NCI-H1436 (cell line): ENCODE measurements around the gene HS3ST5.
"Not testable (repeated sequence)": the region's sequence is repeated elsewhere in the genome, so short reads cannot be mapped to it uniquely, and the experiment has no call there.

ENCODE experiments used
- DNase-seq: peaks from one replicate; lab custom pipeline; 2025; lab: John Stamatoyannopoulos, UW

Gene HS3ST5

DNA sequence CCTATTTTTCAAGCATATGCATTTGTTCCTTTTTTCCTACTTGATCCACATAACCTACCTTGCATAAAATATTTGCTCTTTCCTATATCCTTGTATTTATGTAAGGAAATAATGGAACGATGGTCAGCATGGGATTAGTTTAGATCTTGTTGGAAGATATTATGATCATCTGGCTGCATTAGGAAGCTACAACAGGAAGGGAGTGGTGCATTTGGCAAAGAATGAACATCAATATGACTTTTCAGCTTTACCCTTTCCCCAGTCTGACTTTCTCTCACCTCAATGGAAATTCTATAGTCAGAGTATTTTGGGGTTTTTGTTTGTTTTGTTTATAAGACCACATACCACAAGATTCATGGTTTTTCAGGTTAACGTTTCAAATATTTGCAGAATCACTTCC is 66.0 kb downstream of the HS3ST5 start:
- no peak for DNase-seq

DNA sequence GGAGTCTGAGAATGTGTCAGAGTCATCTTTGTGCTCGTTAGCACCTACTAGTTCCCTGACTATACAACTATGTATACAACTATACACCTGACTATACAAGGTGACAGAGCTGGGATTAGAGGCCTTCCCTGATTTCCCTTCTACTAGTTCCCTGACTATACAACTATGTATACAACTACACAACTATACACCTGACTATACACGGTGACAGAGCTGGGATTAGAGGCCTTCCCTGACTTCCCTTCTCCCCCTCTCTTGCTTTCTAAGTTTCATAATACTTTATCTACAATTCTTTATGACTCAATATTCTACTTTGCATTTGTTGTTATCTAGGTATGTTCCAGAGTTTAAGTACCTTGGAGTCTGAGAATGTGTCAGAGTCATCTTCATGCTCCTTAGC is 68.0 kb downstream of the HS3ST5 start:
- DNase-seq = no peak

DNA sequence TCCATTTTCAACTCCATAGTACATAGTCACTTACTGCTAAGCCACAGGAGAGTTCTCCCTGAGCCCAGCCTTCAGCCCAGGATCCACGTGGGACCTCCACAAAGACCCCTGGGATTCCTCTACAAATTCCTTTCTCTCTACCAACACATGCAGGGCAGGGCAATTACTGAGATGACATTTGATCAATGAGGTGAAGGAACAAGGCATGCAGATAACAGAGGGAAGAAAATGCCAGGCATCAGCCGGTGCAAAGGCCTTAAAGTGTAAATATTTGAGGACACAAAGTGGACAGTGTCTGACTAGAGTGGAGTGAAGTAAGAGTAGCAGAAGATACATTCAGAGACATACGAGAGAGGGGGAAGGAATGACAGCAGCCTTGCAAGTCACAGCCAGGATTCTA is 70.2 kb downstream of the HS3ST5 start:
- DNase-seq = no peak

DNA sequence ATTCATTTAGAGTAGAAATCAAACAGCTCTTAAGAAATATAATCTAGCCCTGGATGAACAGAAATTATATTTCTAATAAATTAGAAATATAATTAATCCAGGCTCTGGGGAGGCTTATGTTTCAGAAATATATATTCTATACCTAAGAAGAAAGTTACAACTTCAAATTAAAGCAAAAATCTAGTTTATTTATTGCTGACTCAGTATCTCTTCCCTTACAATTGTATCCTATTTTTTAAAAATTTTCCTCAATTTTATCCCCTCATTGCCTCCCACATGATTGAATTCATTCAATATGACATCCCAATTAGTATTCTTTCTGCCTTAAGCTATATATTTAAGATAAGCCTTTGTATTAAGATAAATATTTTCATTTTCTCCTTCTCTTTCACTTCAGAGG is 71.4 kb downstream of the HS3ST5 start:
- no peak for DNase-seq

DNA sequence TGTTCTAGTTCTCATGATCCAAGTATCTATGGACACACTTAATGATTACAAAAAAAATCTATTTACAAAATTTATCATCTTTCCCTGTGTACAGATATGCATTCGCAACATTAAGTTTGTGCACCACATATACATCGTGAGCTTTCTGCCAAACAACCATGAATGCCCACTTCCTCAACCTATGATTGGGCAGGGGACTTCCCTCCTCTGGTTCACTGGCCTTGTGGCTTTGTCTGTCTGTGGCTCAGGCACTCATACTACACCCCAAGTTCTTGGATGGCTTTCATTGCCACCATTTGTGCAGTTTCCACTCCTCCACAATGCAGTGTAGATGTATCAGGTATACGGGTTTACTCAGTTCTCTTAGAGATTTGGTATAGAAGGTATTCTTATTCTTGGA is 74.9 kb downstream of the HS3ST5 start:
- no peak for DNase-seq

DNA sequence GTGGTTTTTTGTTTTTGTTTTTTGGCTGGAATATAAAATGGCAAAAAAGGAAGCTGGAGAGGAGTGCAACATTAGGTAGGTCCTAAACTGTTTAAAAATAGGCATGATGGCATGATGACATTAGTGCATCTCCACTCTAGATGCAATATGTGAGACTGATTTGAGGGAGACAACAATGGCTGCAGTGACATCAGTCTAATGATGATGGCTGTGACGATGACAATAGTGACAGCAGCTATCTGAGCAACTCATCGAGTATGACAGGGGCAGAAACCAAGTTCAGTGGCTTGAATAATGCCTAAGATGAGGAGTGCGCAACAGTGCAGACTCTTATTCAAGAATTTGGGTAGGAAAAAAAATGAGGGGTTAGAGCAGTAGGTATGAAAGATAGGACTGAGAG is 82.0 kb downstream of the HS3ST5 start:
- no peak for DNase-seq

DNA sequence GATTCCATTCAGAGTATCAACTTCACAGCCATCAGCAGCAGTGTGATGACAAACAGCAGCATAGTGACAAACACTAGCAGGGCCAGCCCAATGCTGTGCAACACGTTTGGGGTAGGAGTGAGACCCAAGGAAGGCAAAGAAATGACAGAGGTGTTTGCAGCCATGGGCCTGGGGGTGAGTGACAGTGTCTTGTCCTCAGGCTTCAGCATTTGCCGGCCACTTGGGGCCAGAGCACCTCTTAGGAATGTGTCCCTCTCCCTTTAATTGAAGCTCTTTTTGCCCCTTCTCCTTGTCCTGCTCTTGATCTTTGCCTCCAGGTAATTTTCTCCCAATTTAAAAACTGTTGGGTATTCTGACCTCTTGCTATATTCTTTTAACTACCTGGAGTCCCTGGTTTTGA is 84.4 kb downstream of the HS3ST5 start:
- no peak for DNase-seq

DNA sequence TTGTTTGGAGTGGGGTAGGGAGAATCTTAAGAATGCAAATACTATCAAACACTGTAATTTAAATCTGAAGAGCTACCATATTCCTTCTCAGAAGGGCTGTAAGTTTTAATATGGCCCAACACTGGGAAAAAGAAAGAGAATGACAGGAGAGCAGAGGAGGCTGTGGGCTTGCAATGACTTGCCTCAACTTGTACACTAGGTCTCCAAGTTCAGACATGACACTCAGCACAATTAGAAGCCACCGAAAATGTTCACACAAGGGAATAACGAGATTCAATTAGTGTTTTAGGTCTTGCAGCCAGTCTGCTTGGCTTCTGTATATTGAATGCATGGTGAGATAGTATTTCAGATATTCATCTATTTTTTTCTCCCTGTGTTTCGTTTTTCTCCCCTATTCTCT is 89.4 kb downstream of the HS3ST5 start:
- no peak for DNase-seq

DNA sequence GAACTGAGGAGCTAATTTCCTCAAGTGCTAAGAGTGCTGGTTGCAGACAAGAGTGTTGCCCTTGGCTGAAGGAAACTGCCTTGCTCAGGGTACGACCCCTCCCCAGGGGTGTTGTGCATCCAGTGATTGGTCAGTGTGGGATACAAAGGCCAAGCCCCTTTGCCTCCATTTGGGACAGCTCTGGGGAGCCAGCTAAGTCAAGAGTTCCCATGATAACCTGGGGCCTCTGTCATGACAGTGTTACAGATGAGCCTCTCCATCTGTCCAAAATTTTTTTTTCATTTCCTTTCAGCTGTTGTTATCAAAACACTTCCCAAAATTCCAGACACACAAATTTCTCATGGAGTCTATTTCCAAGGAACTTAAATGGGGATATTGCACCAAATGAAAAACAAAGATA is 93.3 kb downstream of the HS3ST5 start:
- no peak for DNase-seq

DNA sequence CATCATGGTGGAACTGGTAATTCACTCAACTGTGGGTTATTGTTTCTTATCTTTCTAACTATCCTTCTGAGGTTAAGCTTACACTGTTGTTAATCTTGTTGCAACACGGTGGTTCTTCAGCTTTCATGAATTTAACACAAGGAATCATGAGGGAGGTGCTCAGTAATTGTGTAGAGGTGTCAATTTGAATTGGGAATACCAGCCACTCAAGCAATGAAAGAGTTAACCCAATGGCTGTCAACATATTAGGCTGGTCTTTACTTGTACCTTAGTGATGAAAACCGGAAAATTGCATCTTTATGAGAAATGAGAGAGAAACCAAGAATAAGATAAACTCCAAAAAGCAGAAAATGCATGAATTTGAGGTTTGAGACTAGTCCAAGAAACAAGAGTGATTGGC is 95.7 kb downstream of the HS3ST5 start:
- no peak for DNase-seq

DNA sequence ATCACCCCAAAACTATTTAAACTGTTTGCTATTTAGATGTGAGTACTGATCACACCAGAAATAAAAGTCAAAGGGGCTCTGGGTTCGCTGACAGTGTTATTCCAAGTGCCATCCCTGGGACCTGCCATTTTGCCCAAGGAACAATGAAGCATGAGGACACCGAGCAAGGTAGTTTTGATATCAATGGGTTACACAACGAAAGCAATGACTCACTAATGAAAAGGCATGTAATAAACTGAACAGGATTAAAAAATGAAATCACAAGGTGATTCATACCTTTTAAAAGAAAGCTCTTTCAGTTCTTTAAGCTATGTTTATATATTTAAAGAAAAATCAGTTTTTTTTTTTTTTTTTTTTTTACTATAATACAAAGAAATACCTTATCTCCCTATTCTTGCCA is 102.0 kb downstream of the HS3ST5 start:
- DNase-seq = no peak

DNA sequence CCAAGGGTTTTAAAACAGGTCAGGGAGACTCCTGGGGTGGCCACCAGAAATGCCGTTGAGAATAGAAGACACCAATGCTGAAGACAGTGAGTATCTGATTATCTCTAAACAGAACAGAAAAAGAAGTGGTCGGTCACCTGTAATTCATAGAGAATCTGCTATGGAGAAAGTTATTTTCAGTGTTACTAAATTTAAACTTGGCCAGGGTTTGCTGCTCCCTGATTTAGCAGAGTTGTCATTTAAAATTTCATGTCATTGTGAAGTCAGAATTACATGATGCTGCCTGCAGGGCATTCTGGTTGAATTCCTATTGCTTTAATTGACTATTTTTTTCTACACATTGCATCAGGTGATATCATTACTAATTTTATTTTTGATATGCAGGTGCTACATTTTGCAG is 114.1 kb downstream of the HS3ST5 start:
- no peak for DNase-seq

DNA sequence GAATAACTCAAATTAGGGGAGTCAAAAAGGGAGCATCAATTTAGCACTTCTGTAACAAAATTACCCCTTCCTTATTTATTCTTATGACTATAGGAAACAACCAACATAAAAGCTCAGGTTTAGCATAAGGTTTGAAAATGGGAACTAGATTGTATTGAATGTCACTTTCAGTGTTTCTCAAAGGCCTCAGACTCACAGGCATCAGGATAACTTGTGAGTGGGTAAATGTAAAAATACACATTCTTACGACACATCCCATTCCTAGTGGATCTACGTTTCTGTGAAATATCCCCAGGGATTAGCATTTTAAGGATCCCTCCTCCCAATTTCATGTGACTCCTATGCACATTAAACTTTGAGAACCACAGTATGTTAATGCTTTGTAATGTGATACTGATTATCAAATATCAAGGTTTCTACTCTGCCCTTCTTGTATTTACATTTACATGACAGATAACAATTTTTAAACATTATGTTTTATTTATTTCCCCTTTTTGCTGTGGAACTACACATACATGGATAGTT is 114.8 kb downstream of the HS3ST5 start:
- DNase-seq = no peak

DNA sequence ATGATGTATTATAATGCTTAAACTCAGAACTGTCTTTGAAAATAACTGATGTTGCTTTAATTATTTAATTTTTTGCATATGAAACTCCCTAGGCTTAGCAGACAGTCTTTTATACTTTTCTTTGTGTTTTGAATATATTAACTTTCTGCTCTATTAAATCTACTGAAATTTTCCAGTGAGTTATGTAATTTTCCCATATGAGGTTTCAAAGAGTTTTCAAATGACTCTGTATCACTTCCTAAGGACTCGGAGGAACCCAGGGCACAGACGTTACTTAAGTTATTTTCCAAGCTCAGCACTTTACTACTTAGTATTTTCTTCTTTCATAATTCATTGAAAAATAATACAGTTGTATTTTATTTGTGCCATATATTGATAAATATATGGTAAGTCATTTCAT is 122.6 kb downstream of the HS3ST5 start:
- no peak for DNase-seq

DNA sequence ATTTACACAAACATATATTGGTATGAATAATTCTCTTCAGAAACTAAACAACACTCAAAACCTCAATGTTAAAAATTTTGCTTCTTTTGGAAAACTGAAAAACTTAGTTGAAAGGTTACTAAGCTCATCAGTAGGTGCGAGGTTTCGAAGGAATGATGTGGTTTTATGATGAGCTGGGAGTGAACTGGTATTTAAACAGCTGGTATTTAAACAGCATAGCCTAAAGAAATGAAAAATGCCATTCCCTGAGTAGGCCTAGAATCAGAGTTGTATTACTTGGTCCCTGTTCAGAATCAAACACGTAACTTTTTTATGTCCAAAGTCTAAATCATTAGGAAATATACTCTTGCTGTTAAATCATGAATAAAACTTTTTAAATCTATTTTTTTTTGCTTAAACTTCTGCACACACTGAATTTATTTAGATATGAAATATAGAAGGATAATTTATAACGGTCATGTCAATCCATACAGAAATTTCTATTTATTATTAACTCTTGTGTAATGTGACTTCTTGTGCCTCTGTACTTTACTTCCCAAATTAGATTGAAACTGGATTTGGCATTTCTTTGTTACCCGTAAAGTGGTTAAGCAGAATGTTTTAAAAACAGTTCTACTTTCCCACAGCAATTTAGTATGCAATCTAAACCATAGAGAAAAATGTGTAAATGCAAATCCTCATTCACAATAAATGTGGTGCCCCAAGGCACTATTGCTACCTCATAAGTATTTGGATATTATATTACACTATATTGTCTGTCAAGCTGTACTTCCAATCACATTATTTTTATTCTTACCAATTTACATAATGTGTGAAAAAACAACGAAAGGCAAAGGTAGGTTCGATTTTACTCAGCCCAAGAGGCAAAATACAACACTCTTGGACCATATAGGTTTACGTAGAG is 124.1 kb downstream of the HS3ST5 start:
- no peak for DNase-seq

DNA sequence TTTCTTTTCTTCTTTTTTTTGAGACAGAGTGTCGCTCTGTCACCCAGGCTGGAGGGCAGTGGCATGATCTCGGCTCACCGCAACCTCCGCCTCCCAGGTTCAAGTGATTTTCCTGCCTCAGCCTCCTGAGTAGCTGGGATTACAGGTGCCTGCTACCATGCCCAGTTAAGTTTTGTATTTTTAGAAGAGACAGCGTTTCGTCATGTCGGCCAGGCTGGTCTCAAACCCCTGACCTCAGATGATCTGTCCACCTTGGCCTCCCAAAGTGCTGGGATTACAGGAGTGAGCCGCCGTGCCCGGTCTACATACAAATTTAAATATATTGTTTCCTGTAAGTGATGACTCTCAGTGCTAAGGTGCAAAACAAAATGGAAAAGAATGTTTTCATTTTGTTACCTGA is 124.8 kb downstream of the HS3ST5 start:
- not testable (repeated sequence) for DNase-seq

DNA sequence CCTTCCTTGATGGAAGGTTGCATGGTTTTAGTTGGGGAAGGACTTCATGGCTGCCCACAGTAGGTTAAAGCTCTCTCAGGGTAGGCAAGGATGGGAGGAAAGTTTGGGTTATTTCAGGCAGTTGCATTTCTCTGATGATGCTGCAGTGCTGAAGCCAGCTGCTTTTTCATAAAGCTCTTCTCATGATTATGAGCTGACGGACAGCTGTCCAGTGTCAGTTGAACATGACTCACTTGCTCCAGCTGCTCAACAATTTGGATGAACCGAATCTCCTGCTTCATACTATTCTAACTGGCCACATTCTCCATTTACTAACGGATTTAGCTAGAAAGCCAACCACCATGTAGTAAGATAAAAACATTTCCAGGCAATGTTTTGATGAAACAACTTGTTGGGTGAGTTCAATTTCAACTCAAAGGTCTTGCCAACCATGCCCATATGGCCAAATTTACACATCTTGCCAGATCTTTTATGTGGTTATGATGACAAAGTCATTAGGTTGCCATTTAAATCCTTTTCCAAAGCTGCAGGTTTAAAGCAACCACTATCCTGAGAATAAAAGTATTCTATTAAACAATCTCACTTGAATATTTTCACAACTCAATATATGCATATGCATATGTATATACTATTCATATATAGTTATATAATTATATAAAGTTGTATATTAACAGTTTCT is 125.9 kb downstream of the HS3ST5 start:
- DNase-seq = no peak

DNA sequence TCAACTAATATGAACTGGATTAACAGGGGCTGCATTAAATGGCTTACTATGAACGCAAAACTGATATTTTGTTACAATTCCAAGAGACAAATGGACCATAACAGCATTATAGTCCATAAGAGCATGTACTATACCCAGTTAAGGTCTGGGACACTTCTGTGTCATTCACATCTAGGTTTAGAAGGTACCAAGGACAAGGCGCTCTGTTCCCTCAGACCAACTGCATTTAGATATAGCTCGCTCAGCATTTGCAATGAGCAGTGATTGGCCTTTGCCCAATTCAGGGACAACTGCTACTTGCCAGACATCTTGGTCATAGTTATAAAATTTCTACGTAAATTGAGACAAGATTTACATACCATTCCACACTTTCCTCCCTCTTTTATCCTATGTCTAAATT is 132.4 kb downstream of the HS3ST5 start:
- DNase-seq = no peak

DNA sequence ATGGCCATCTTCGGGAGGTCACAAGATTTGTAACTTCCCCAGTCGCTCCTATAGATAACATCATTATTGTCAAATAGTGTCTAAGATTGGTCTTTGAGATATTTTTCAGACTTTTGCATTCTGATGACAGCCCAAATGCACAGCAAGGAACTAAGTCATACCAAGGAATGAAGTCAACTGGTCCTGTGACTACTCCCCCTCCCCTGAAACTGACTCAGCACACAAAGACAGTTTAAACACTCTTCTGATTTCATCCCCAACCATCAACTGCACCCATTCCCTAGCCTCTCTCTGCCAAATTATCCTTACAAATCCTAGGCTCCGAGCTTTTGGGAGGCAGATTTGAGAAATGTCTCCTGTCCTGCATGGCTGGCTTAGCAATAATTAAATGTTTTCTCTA is 139.4 kb downstream of the HS3ST5 start:
- DNase-seq = no peak

DNA sequence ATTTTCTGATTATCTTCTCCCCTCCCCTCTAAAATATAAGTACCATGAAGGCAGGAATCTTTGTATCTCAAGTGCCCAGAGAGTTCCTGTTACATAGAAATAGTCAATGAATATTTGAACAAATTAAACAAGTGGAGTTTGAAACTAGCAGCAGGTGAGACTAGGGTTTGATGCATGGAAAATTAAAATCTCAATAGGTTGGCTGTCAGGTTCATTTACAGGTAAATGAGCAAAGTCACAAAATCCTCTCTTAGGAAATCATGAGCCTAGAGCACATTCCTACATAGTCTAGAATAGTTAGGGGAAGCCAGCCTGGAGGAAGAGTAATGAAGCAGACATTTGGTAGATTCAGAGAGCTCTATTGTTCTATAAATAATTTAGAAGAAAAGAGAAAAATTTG is 140.4 kb downstream of the HS3ST5 start:
- no peak for DNase-seq

DNA sequence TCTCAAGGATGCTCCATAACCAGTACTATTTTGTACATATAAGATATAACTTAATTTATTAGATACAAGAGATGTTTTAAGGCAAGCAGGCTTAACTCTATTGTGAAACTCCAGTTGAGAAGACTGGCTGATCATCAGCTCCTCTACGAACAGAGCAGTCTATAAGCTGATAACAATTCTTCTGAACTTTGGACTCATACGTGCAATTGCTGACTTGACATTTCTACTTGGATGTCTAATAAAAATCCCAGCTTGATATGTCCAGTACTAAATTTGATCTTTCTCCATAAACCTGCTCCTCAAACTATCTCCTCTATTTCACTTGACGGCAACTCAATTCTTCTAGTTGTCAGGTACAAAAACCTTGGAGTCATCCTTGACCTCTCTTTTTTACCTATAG is 141.9 kb downstream of the HS3ST5 start:
- no peak for DNase-seq

DNA sequence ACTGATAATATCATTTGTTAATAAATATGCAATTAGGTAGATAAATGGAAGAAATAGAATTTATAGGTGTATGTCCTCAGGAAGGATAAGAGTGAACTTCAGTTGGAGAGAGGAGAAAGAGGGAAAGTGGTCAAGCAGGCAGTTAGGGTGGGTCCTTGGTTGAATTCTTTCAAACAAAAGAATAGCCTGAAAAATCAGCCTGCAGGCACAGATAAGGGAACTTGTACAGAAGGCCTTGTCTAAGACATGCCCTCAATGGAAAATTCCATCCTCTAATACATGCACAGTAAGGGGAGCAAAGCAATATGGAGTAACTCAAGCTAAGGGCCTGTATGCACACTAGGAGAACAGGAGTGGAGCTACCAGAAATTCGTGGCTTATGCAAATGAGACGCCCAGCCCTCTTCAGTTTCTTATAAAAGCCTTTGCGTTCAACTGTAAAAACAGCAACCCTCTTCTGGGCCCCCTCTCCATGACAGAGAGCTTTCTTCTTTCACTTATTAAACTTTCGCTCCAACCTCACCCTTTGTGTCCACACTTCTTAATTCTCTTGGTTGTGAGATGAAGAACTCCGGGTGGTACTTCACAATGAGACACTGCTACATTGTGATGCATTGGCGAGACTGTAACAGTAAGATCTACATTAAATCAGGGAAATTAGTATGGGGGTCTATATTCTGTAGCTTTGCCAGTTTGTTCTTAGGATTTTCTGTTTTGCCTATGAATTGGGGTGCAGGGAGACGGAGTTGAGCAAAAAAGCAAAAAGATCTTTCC is 147.0 kb downstream of the HS3ST5 start:
- no peak for DNase-seq

DNA sequence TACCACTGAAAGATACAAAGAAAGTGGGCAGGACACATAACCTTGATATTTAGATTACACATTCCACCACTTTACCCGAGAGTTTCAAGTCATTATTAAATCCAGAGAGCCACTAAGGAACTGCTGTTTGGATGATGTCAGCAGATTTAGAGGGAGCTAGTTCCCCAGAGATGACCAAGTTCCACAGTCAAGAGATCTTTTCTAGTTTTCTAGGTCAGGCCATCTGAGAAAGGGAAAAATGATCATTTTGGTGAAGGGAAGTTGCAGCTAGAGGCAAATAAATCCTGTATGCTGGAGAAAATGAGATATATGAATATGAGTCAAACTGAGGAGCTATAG is 147.8 kb downstream of the HS3ST5 start:
- DNase-seq = no peak
